Sigmoid colon (tissue), 7 donors: ENCODE results near the gene GALNT18. TPM values are rescaled to one million over a fixed set of nuclear protein-coding genes. Genes with fewer than 3 reads are reported as not detected.

ENCODE experiments used
- DNase-seq: peaks from one replicate; pipeline ENCODE4 v3.0.0-alpha.2; 2019
- H3K27ac ChIP-seq, 4 donors: fragments of 200-600 bp; sonication (generic); one replicate each; pipeline ENCODE4 v1.5.1; 2016 to 2019; ENCODE audit warnings: mild to moderate bottlenecking in 1 of 4
- H3K27me3 ChIP-seq, 3 donors: fragments of 200-600 bp; sonication (generic); one replicate each; pipeline ENCODE4 v1.5.1; 2019; ENCODE audit warnings: mild to moderate bottlenecking in 1 of 3
- H3K36me3 ChIP-seq, 4 donors: fragments of 200-600 bp; sonication (generic); one replicate each; pipeline ENCODE4 v1.5.1; 2016 to 2019
- H3K4me1 ChIP-seq, 4 donors: fragments of 200-600 bp; sonication (generic); one replicate each; pipeline ENCODE4 v1.5.1; 2017 to 2019
- H3K4me3 ChIP-seq, 4 donors: fragments of 200-600 bp; sonication (generic); one replicate each; pipeline ENCODE4 v1.5.1; 2017 to 2019; ENCODE audit warnings: mild to moderate bottlenecking in 2 of 4, moderate library complexity in 1 of 4
- H3K9me3 ChIP-seq, 4 donors: fragments of 200-600 bp in 3 of 4; sonication (generic) in 3 of 4; one replicate each; pipeline versions ENCODE4 v1.5.1 to v1.6.1; 2013 to 2019
- EP300 ChIP-seq, 4 donors: sonication (generic); formaldehyde crosslinking; IDR thresholded peaks; one replicate each; pipeline ENCODE4 v1.6.1; 2017; ENCODE audit warnings: antibody characterized with exemption in 4 of 4
- POLR2A ChIP-seq, 2 donors: fragments of 450-650 bp; IDR thresholded peaks; one replicate each; pipeline ENCODE4 v1.6.1; 2016; ENCODE audit warnings: antibody characterized with exemption in 2 of 2, mild to moderate bottlenecking in 2 of 2, moderate library complexity in 2 of 2
- POLR2AphosphoS5 ChIP-seq, 4 donors: sonication (generic); formaldehyde crosslinking; IDR thresholded peaks; one replicate each; pipeline ENCODE4 v1.6.1; 2017; ENCODE audit warnings: antibody characterized with exemption in 4 of 4
- WGBS, 2 donors: extraction: QIAGEN DNeasy Blood & Tissue Kit; methylation state at CpG; one replicate each; pipeline ENCODE4 v1.1.7; 2013; 5-methylcytosine and 5-hydroxymethylcytosine counted together
- intact Hi-C: fragments of 100-400 bp; cut with DNase I; formaldehyde crosslinking; loops from one replicate; pipeline ENCODE4 v1.15.1; 2023
- polyA plus RNA-seq, 3 donors: library from polyadenylated mRNA; stranded (reverse); fragments of 200-250 nt; gene quantifications; one replicate each; pipeline ENCODE4 v1.2.3, GENCODE V29; 2013
- total RNA-seq, 4 donors: library from RNA; depleted of rRNA; stranded (reverse); fragments of >200 nt; gene quantifications; one replicate each; pipeline ENCODE4 v1.1.0, GENCODE V29; 2016
- TF ChIP-seq, protein P1 (sequence below), 4 experiments: fragments of 450-650 bp in 3 of 4; fragments of 200-600 bp in 1 of 4; IDR thresholded peaks; one replicate each; pipeline ENCODE4 v1.5.1; 2016 to 2019; ENCODE audit warnings: antibody characterized with exemption in 4 of 4, mild to moderate bottlenecking in 3 of 4, moderate library complexity in 2 of 4
- donor health status: healthy with polysubstance abuse.
- donor health status: Bipolar disorder and iron deficiency.
- donor health status: healthy.

Gene GALNT18
- total and polyA plus RNA-seq, 7 donors = 0.92 to 48.6 (median 34.9) TPM

DNA sequence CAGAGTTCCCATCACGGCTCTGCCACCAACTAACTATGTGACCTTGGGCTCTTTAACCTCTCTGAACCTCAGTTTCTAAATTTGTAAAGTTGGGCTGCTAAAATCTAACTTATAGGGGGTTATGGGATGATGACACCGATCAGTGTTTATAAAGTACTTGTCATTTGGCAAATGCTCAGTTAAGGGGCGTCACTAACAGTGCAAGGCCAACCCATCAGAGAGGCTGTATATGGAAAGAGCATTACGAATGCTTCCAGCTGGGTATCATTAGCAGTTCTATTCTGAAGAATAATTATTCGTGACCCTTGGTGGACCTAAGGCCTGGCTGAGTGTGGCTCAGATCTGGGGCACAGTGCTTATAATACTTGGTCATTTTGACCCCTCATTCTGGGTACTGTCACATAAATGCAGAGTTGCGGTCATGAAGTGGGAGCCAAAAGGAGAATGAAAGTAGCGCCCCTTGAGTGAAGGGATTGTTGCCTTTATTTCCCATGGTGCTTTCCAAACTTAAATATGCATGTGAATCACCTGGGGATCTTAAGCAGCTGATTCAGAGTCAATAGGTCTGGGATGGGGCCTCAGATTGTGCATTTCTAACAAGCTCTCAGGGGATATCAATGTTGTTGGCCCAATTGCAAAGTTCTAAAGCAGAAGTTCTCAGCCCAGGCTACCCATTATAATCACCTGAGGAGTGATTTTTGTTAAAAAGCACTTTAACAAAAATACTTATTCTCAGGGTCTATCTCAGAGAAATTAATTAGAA is 384.6 kb downstream of the GALNT18 start:
- intact Hi-C loops = loop anchor here (10.0 kb wide), 1 partner anchor 112 kb away; no protein-coding TSS in a partner anchor
- 76 to 82% methylated on average over 7 of the region's 7 CpGs for WGBS, 2 donors
- TF ChIP-seq EP300 (IDR thresholded peaks at IDR 0.05) = no peak
- TF ChIP-seq, protein P1, sequence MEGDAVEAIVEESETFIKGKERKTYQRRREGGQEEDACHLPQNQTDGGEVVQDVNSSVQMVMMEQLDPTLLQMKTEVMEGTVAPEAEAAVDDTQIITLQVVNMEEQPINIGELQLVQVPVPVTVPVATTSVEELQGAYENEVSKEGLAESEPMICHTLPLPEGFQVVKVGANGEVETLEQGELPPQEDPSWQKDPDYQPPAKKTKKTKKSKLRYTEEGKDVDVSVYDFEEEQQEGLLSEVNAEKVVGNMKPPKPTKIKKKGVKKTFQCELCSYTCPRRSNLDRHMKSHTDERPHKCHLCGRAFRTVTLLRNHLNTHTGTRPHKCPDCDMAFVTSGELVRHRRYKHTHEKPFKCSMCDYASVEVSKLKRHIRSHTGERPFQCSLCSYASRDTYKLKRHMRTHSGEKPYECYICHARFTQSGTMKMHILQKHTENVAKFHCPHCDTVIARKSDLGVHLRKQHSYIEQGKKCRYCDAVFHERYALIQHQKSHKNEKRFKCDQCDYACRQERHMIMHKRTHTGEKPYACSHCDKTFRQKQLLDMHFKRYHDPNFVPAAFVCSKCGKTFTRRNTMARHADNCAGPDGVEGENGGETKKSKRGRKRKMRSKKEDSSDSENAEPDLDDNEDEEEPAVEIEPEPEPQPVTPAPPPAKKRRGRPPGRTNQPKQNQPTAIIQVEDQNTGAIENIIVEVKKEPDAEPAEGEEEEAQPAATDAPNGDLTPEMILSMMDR (IDR thresholded peaks at IDR 0.05) = no peak

DNA sequence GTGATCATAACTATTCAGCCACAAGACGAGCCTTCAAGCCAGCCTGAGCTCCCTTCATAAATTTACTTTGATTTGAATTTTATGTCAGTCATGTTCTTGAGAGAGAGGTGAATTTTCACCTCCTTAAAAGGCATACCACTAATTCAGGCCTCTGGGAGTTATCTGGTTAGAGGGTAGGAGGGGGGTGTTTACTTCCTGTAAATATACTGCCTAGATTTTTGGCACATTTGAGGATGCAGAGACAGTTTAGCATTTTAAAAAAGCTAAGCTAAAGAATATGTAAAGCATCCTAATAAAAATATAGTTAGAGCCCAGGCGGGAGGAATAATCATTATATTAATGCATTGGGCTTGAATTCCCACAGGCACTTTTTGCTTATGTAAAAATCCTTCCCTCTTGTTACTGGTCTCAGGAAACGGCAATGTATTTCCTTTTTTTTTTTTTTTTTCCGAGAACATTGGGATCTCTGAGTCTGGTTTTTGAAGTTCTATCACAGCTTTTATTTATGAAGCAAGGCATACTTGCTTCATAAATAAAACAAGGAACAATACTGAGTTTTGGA is 385.2 kb downstream of the GALNT18 start:
- H3K36me3 ChIP-seq = no peaks in the 10 kb centered on the region
- H3K9me3 ChIP-seq = no peaks in the 10 kb centered on the region
- WGBS, 2 donors = 78 to 84% methylated on average over 4 of the region's 4 CpGs
- peaks cover 0 to 14% (median 4%) of the 10 kb centered on the region in 4 donors for H3K4me1 ChIP-seq
- H3K4me3 ChIP-seq = no peak overlapping the region
- H3K27me3 ChIP-seq = no peaks in the 10 kb centered on the region
- no peak for DNase-seq
- peak overlapping the region in 1 of 4 donors; percentile 29 for H3K27ac ChIP-seq
- intact Hi-C loops = loop anchor here (10.0 kb wide), 1 partner anchor 112 kb away; no protein-coding TSS in a partner anchor
- no peak for TF ChIP-seq POLR2A (IDR thresholded peaks at IDR 0.05)
- TF ChIP-seq, protein P1 (IDR thresholded peaks at IDR 0.05) = no peak
- TF ChIP-seq POLR2AphosphoS5 (IDR thresholded peaks at IDR 0.05) = no peak
- no peak for TF ChIP-seq EP300 (IDR thresholded peaks at IDR 0.05)

More for the DNA sequence above, 384.6 kb downstream of the GALNT18 start:
- H3K36me3 ChIP-seq = no peaks in the 10 kb centered on the region
- H3K27me3 ChIP-seq = no peaks in the 10 kb centered on the region
- H3K4me3 ChIP-seq = no peak overlapping the region
- no peak for DNase-seq
- H3K9me3 ChIP-seq = no peaks in the 10 kb centered on the region
- peak overlapping the region in 1 of 4 donors; percentile 29 for H3K27ac ChIP-seq
- peaks cover 0 to 15% (median 5%) of the 10 kb centered on the region in 4 donors for H3K4me1 ChIP-seq

DNA sequence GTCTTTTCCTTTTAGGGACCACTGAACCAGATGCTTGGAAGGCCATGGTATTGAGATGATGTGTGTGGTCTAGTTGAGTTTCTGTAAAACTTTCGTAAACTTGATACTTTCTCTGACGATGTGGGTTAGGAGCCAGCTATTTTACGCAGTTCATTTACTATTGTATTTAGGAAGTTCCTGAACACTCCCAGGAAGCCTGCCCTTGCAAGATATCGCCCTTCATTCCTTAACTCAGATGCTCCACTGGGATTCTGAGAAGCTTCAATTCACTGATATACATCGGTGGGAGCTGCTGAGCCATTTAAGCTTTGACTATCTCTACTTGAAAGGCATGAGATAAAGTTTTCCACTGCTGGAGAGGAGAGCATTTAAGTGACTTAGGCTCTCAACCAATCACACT is 390.0 kb downstream of the GALNT18 start:
- H3K27ac ChIP-seq = peak overlapping the region in 1 of 4 donors; percentile 30
- TF ChIP-seq EP300 (IDR thresholded peaks at IDR 0.05) (no peak), POLR2AphosphoS5 (IDR thresholded peaks at IDR 0.05) (no peak), POLR2A (IDR thresholded peaks at IDR 0.05) (no peak)
- TF ChIP-seq, protein P1 (IDR thresholded peaks at IDR 0.05) = no peak
- intact Hi-C loops = loop anchor here (10.0 kb wide), 1 partner anchor 107 kb away; no protein-coding TSS in a partner anchor

DNA sequence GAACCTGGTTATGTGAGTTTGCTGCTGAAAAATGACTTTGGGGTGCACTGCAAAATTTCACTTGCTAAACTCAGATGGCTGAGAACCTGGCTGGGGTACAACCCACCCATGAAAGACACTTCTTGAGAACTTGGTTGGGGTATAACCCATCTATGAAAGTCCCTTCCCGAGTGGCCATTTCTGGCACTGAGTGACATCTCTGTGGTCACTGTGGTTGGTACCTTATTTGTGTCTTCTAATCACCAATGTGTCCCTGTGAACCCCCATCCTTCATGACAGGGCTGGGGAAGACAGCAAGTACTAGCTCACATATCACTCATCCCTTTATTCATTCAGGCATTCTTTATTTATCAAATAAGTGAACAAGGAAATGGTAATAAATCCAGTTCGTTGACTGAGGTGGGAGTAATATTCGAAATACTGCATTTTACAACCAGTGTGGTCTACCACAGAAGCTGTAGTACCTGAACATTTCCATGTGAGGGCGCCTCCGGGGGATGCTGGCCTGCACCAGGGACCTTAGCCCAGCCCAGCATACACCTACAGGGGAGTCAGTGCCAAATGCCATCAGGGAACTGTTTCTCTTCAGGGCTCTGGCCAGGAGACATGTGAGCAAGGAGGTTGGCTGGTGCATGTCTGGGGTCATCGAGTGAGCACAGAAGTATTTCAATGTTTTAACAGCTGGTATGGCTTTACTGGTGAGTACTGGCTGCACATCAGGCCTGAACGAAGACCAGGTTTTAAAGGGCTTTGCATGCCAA is 390.8 kb downstream of the GALNT18 start:
- H3K9me3 ChIP-seq = no peaks in the 10 kb centered on the region
- H3K27ac ChIP-seq = peak overlapping the region in 1 of 4 donors; percentile 30
- H3K4me1 ChIP-seq = peaks cover 0 to 18% (median 0%) of the 10 kb centered on the region in 4 donors
- intact Hi-C loops = loop anchor here (10.0 kb wide), 1 partner anchor 106 kb away; no protein-coding TSS in a partner anchor
- TF ChIP-seq EP300 (IDR thresholded peaks at IDR 0.05) (no peak), POLR2A (IDR thresholded peaks at IDR 0.05) (no peak), POLR2AphosphoS5 (IDR thresholded peaks at IDR 0.05) (peak in 1 of 4 donors; percentile 39)
- TF ChIP-seq, protein P1 (IDR thresholded peaks at IDR 0.05) = peak in 1 of 4 experiments; percentile 21
- H3K27me3 ChIP-seq = no peaks in the 10 kb centered on the region
- 43 to 55% methylated on average over 7 of the region's 7 CpGs for WGBS, 2 donors
- no peaks in the 10 kb centered on the region for H3K36me3 ChIP-seq
- DNase-seq = no peak
- no peak overlapping the region for H3K4me3 ChIP-seq

More for the DNA sequence above, 390.0 kb downstream of the GALNT18 start:
- no peak for DNase-seq
- Histone ChIP-seq H3K9me3 (no peaks in the 10 kb centered on the region), H3K27me3 (no peaks in the 10 kb centered on the region), H3K4me3 (no peak overlapping the region), H3K36me3 (no peaks in the 10 kb centered on the region), H3K4me1 (peaks cover 0 to 23% (median 2%) of the 10 kb centered on the region in 4 donors)
- 74 to 84% methylated on average over 5 of the region's 5 CpGs for WGBS, 2 donors
